Peyer's patch (tissue), 4 donors: ENCODE measurements around the gene CELF4.

Source experiments
- CTCF ChIP-seq, 6 experiments: fragments of 450-650 bp in 4 of 6; fragments of 200-600 bp in 2 of 6; sonication (generic) in 1 of 6; IDR thresholded peaks; one replicate each; pipeline ENCODE4 v1.5.1; 2017 to 2019; ENCODE audit warnings: antibody characterized with exemption in 6 of 6, mild to moderate bottlenecking in 3 of 6, moderate library complexity in 1 of 6
- POLR2A ChIP-seq, 2 donors: fragments of 450-650 bp; IDR thresholded peaks; one replicate each; pipeline ENCODE4 v1.5.1; 2017; ENCODE audit warnings: antibody characterized with exemption in 2 of 2, mild to moderate bottlenecking in 2 of 2, moderate library complexity in 2 of 2

GRCh38 chr18:37260367-37261093, 305.1 kb downstream of the CELF4 start:
- no peak for TF ChIP-seq CTCF (IDR thresholded peaks at IDR 0.05)
- no peak for TF ChIP-seq POLR2A (IDR thresholded peaks at IDR 0.05)
